Epithelial cell of proximal tubule (primary cell): ENCODE measurements around the gene ABCA9. TPM values are rescaled to one million over a fixed set of nuclear protein-coding genes. Genes with fewer than 3 reads are reported as not detected.

Source experiments
- DNase-seq: peaks from one replicate; pipeline ENCODE4 v3.0.0-alpha.2; 2011; ENCODE audit warnings: low read depth
- H3K4me3 ChIP-seq: 2 replicates; pipeline ENCODE4 v1.5.1; 2011; ENCODE audit warnings: low read depth, mild to moderate bottlenecking, low read length
- total RNA-seq: library from RNA; depleted of rRNA; stranded (reverse); fragments of >200 nt; gene quantifications from 2 replicates; pipeline ENCODE4 v1.2.3, GENCODE V29; 2015
- TF ChIP-seq, protein P1 (sequence below): conservative IDR thresholded peaks from 2 replicates; pipeline ENCODE4 v1.5.1; 2012; ENCODE audit warnings: low read depth, mild to moderate bottlenecking, low read length

The ABCA9 gene
- total RNA-seq, 1 donor from 2014 or later = not detected

DNA sequence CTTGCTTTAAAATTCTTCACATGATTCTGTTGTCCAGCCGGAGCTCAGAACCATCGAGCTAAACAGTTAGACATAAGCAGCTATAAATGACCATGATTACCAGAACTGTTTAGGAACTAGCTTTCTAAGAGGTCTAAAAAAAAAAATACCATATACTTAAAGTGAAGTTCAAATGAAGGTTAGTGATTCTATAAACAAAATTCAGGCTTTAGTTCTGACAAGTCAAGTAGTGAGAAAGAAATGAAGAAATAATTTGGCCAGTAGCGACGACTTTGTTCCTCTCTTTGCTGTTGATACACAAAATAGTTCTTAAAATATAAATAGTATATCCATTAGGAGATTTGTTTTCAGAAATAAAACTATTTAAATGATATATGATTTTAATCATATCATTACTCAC lies 133.2 kb downstream of the ABCA9 start:
- no peak overlapping the region for H3K4me3 ChIP-seq
- no peak for DNase-seq
- TF ChIP-seq, protein P1, sequence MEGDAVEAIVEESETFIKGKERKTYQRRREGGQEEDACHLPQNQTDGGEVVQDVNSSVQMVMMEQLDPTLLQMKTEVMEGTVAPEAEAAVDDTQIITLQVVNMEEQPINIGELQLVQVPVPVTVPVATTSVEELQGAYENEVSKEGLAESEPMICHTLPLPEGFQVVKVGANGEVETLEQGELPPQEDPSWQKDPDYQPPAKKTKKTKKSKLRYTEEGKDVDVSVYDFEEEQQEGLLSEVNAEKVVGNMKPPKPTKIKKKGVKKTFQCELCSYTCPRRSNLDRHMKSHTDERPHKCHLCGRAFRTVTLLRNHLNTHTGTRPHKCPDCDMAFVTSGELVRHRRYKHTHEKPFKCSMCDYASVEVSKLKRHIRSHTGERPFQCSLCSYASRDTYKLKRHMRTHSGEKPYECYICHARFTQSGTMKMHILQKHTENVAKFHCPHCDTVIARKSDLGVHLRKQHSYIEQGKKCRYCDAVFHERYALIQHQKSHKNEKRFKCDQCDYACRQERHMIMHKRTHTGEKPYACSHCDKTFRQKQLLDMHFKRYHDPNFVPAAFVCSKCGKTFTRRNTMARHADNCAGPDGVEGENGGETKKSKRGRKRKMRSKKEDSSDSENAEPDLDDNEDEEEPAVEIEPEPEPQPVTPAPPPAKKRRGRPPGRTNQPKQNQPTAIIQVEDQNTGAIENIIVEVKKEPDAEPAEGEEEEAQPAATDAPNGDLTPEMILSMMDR = no peak

DNA sequence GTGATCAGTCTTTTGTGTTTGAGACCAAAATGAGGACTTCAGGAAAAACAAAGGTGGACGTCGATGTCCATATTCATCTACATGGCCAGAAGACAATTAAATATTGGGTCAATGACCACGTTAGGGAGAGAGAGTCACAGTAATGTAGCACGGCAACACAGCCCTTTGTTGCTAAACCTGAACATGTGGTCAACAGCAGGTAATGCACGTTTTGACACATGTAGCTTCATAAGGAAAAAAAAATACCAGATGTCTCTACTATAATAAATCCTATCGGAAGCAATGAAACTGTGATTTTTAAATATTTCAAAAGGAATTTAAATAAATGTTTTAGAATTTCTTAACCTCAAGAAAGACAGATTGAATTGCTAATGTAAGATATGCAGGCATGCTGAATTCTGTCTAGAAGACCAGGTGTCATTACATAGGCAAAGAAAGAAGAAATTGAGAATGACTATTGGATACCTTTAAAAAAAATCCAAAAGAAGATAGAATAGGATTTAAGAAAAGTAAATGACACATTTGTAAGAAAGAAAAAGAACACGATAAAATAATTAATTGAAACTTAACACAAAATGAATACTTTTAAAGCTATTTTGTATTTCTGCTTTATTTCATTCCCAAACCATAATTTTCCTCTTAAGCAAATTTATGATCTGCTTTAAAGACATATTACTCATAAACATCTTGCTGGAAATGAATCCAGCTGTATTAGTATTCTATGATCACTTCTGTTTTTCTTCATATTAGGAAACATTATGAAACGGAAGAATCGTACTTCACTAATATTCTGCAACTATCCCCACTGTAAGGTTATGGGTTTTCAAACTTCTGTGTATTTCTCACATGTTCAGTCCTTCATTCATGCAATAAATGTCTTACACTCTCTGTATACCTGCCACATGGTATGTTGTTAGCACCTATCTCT lies 135.7 kb downstream of the ABCA9 start:
- TF ChIP-seq, protein P1 = no peak
- DNase-seq = no peak
- no peak overlapping the region for H3K4me3 ChIP-seq

Other genes starting within 250 kb of the ABCA9 start
- not detected in 2 replicates for gene ABCA8, start 105.5 kb downstream of the ABCA9 start, total RNA-seq
- 0.06 TPM in 1 of 2 replicates, not detected in the other for gene ABCA6, start 81.0 kb upstream of the ABCA9 start, total RNA-seq
- under 0.01 TPM in 2 replicates for gene ABCA10, start 167.9 kb upstream of the ABCA9 start, total RNA-seq